AG04450 (cell line): ENCODE results near the gene OSBPL10. TPM values are rescaled to one million over a fixed set of nuclear protein-coding genes. Genes with fewer than 3 reads are reported as not detected.

Experiments used
- CTCF ChIA-PET: fragments of 300-600, 350-600 bp; formaldehyde crosslinking; extraction: SDS; loops from one replicate; lab custom pipeline; 2022; ENCODE audit warnings: antibody characterized with exemption, inconsistent platforms; lab: Charles Lee
- POLR2A ChIA-PET: fragments of 350-600 bp; formaldehyde crosslinking; extraction: SDS; loops from one replicate; lab custom pipeline; 2021; ENCODE audit warnings: antibody characterized with exemption, inconsistent platforms; lab: Yijun Ruan, JAX
- DNase-seq: peaks from one replicate; pipeline ENCODE4 v3.0.0-alpha.2; 2011; ENCODE audit warnings: low read depth, low spot score
- H3K27ac ChIP-seq: one replicate; pipeline ENCODE4 v1.5.1; 2012; ENCODE audit warnings: low read depth, low read length, control low read depth
- H3K27me3 ChIP-seq: one replicate; pipeline ENCODE4 v1.6.0; 2012; ENCODE audit warnings: low read length; ENCODE audit not compliant: control insufficient read depth, insufficient read depth
- H3K4me3 ChIP-seq: 2 replicates; pipeline ENCODE4 v1.5.1; 2011; ENCODE audit warnings: mild to moderate bottlenecking, low read depth, low read length, control low read depth
- H3K9me3 ChIP-seq: 2 replicates; pipeline ENCODE4 v1.5.1; 2012; ENCODE audit warnings: low read length; ENCODE audit not compliant: control insufficient read depth, insufficient read depth
- CTCF ChIP-seq: IDR thresholded peaks from 2 replicates; pipeline ENCODE4 v1.5.1; 2011; ENCODE audit warnings: low read depth, low read length, control low read depth, inconsistent platforms
- polyA plus RNA-seq: library from polyadenylated mRNA; depleted of rRNA; stranded (reverse); fragments of >200 nt; gene quantifications from 2 replicates; pipeline ENCODE4 v1.2.3, GENCODE V29; 2011

OSBPL10 gene
- polyA plus RNA-seq, 1 experiment = 13.2 TPM

- TF ChIP-seq CTCF = no peak
- ChIA-PET CTCF (no interaction called here), POLR2A (no interaction called here)
- H3K9me3 ChIP-seq = no peaks in the 10 kb centered on the region; the same call in 1 of the 2 replicates
- no peak overlapping the region for H3K4me3 ChIP-seq
- no peaks in the 10 kb centered on the region for H3K27me3 ChIP-seq
- H3K27ac ChIP-seq = no peak overlapping the region
- no peak for DNase-seq
Observed at GRCh38 chr3:31808143-31808720, 172.8 kb downstream of the OSBPL10 start.

GRCh38 chr3:31804251-31805051, 176.6 kb downstream of the OSBPL10 start:
- ChIA-PET POLR2A (no interaction called here), CTCF (interaction anchor here (1.2 kb wide), 2 partner anchors 36 to 340 kb away, joined by 3 read pairs; no protein-coding TSS in a partner anchor)
- no peak for TF ChIP-seq CTCF
- H3K9me3 ChIP-seq = no peaks in the 10 kb centered on the region
- H3K27ac ChIP-seq = no peak overlapping the region
- DNase-seq = no peak
- no peak overlapping the region for H3K4me3 ChIP-seq
- H3K27me3 ChIP-seq = no peaks in the 10 kb centered on the region

GRCh38 chr3:31802981-31803740, 177.9 kb downstream of the OSBPL10 start:
- CTCF ChIA-PET = interaction anchor here (0.6 kb wide), 1 partner anchor 40 kb away, joined by 3 read pairs; no protein-coding TSS in a partner anchor
- H3K4me3 ChIP-seq = no peak overlapping the region
- no peaks in the 10 kb centered on the region for H3K9me3 ChIP-seq
- no peak for TF ChIP-seq CTCF
- no peaks in the 10 kb centered on the region for H3K27me3 ChIP-seq
- POLR2A ChIA-PET = no interaction called here
- DNase-seq = no peak
- no peak overlapping the region for H3K27ac ChIP-seq

- TF ChIP-seq CTCF = no peak
- DNase-seq = no peak
- Histone ChIP-seq H3K9me3 (no peaks in the 10 kb centered on the region), H3K4me3 (no peak overlapping the region), H3K27me3 (no peaks in the 10 kb centered on the region), H3K27ac (no peak overlapping the region)
- ChIA-PET POLR2A (no interaction called here), CTCF (no interaction called here)
Observed at GRCh38 chr3:31800436-31800835, 180.6 kb downstream of the OSBPL10 start.
